GM20000 (cell line): ENCODE data around the gene IFI27.

Experiments
- DNase-seq: peaks from one replicate; pipeline ENCODE4 v3.0.0; 2012; ENCODE audit warnings: low spot score
- TF ChIP-seq, protein P1 (sequence below): IDR thresholded peaks from 2 replicates; pipeline ENCODE4 v1.5.1; 2012; ENCODE audit warnings: mild to moderate bottlenecking, control low read depth; ENCODE audit errors: extremely low read depth, missing control alignments

The IFI27 gene

GRCh38 chr14:94093418-94093817 lies 17.1 kb upstream of the IFI27 start:
- TF ChIP-seq, protein P1, sequence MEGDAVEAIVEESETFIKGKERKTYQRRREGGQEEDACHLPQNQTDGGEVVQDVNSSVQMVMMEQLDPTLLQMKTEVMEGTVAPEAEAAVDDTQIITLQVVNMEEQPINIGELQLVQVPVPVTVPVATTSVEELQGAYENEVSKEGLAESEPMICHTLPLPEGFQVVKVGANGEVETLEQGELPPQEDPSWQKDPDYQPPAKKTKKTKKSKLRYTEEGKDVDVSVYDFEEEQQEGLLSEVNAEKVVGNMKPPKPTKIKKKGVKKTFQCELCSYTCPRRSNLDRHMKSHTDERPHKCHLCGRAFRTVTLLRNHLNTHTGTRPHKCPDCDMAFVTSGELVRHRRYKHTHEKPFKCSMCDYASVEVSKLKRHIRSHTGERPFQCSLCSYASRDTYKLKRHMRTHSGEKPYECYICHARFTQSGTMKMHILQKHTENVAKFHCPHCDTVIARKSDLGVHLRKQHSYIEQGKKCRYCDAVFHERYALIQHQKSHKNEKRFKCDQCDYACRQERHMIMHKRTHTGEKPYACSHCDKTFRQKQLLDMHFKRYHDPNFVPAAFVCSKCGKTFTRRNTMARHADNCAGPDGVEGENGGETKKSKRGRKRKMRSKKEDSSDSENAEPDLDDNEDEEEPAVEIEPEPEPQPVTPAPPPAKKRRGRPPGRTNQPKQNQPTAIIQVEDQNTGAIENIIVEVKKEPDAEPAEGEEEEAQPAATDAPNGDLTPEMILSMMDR: no peak
- no peak for DNase-seq

DNA sequence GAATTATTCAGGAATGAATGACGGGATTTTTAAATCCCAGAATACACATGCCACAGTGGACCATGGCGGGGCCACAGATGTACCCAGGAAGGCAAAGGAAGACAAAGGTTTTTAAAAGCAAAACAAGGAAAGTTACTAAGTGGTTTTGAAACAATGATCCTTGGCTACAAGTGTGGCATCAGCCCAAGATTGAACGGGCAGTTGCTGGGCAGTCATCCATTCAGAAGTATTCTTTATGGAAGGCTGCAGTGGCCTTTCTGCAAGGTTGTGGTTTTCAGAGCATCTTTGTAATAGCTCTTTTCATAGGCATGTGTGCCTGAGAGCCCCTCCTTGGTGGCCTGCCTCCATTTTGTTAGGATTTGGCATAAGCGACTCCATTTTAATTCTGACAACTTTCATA lies 13.4 kb upstream of the IFI27 start:
- no peak for DNase-seq
- TF ChIP-seq, protein P1: no peak

DNA sequence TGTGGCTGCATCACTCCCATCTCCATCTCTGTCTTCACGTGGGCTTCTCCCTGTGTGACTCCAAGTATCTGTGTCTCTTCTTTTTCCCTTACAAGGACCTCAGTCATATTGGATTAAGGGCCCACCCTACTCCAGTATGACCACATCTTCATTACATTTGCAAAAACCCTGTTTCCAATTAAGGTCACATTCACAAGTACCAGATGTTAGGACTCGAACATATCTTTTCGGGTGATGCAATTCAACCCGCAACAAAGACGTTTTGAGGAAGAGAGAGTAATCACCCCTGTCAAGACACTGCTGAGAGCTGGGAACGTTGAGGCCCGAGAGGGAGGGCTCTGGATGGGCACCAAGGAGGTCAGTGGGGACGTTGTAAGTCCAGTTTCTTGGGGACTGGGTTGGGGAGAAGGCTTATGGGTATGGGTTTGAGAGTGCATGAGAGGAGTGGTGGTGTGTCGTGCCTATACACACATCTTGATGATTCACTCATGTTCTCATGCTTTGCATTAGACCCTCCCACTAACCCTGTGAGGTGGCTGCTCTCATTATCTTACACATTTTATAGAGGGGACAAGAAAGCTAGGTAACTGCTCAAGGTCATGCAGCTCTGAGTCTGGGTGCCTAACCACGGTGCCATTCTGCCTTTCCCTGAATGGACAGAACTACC lies 12.1 kb upstream of the IFI27 start:
- TF ChIP-seq, protein P1: no peak
- DNase-seq: no peak

GRCh38 chr14:94099006-94099405 lies 11.5 kb upstream of the IFI27 start:
- TF ChIP-seq, protein P1: no peak
- DNase-seq: no peak

- TF ChIP-seq, protein P1: no peak
Measured at GRCh38 chr14:94100847-94101246, 9.7 kb upstream of the IFI27 start.

DNA sequence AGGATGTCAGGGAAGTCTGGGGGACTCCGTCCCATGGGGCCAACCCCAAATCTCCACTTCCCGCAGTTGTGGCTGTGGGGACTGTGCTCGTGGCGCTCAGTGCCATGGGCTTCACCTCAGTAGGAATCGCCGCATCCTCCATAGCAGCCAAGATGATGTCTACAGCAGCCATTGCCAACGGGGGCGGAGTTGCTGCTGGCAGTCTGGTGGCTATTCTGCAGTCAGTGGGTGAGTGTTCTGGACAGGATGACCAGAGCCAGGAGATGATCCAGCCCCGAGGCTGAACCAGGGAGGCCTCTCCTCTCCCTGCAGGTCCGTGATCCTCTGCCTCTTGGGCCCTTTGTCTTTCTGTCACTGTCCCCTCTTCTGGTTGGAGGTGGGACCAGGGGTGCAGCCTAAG lies 8.8 kb upstream of the IFI27 start:
- no peak for DNase-seq
- TF ChIP-seq, protein P1: no peak

More at GRCh38 chr14:94100847-94101246, 9.7 kb upstream of the IFI27 start:
- no peak for DNase-seq

DNA sequence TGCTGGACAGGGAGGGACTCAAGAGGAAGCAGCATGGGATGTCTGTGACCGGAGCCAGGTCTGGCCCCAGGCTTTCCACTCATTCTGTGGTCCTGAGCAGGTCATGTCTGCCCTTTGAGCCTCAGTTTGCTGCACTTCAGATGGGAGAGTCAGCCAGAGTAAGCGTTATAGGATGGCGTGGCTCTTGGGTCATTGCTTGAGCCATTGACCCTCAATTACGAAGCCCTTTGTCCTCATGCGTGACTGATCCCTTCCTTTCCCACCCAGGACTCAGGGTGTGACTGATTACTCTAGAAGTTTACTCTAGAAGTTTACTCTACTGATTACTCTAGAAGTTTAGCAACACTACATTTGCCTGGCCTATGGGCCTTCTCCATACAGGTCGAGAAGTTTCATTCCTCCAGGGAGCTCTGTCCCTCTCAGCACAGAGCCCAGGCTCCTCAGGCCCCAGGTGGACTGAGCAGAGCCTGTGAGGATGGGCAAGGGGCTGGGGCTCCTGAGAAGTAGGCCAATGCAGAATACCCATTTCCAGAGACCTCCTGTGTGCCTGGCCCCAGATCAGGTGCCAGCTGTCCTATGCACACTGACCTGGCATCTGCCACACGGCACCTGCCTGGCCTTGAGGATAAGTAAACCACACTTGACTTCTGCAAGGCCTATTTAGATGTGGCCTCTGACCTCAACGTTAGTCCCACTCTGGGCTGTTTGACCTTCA lies 7.6 kb upstream of the IFI27 start:
- TF ChIP-seq, protein P1: no peak
- DNase-seq: no peak
